Vagina (tissue), 2 donors: Measurements from ENCODE around the gene SMIM28.

Source experiments
- POLR2AphosphoS5 ChIP-seq, 2 donors: sonication (generic); formaldehyde crosslinking; IDR thresholded peaks; one replicate each; pipeline ENCODE4 v1.9.0; 2017; ENCODE audit warnings: antibody characterized with exemption in 2 of 2, mild to moderate bottlenecking in 2 of 2, low read depth in 1 of 2; ENCODE audit not compliant: insufficient read depth in 1 of 2
- TF ChIP-seq, protein P1 (sequence below), 3 experiments: fragments of 450-650 bp in 2 of 3; fragments of 200-600 bp in 1 of 3; sonication (generic) in 1 of 3; IDR thresholded peaks; one replicate each; pipeline ENCODE4 v1.5.1; 2017 to 2019; ENCODE audit warnings: antibody characterized with exemption in 3 of 3, mild to moderate bottlenecking in 2 of 3, moderate library complexity in 2 of 3

- no peak for TF ChIP-seq POLR2AphosphoS5 (IDR thresholded peaks at IDR 0.05; ENCODE audit: insufficient read depth in 1 of 2, low read depth in 1 of 2)
- TF ChIP-seq, protein P1, sequence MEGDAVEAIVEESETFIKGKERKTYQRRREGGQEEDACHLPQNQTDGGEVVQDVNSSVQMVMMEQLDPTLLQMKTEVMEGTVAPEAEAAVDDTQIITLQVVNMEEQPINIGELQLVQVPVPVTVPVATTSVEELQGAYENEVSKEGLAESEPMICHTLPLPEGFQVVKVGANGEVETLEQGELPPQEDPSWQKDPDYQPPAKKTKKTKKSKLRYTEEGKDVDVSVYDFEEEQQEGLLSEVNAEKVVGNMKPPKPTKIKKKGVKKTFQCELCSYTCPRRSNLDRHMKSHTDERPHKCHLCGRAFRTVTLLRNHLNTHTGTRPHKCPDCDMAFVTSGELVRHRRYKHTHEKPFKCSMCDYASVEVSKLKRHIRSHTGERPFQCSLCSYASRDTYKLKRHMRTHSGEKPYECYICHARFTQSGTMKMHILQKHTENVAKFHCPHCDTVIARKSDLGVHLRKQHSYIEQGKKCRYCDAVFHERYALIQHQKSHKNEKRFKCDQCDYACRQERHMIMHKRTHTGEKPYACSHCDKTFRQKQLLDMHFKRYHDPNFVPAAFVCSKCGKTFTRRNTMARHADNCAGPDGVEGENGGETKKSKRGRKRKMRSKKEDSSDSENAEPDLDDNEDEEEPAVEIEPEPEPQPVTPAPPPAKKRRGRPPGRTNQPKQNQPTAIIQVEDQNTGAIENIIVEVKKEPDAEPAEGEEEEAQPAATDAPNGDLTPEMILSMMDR (IDR thresholded peaks at IDR 0.05): no peak
Observed at GRCh38 chr6:138402838-138403187, 25.1 kb downstream of the SMIM28 start.
